ENCODE results near the gene GSX1. TPM values are rescaled to one million over a fixed set of nuclear protein-coding genes. Genes with fewer than 3 reads are reported as not detected.

Gene GSX1
- total and polyA plus RNA-seq, 2 donors (not counting 1 experiment from before 2014, with no cell fraction given) = not detected

GRCh38 chr13:27772651-27773425, 19.4 kb upstream of the GSX1 start:
- H3K79me2 ChIP-seq (ENCODE audit: control insufficient read depth, insufficient read depth, low read length) = no peaks in the 10 kb centered on the region
- no peak overlapping the region for H3K27ac ChIP-seq (ENCODE audit: insufficient read depth, low read length)
- DNase-seq (ENCODE audit: low read depth in 2 of 2) = no peak
- no peak overlapping the region for H3K4me3 ChIP-seq (replicated peaks in 1 of 4; ENCODE audit: control extremely low read depth in 1 of 4, insufficient read depth in 1 of 4, low read depth in 3 of 4, low read length in 4 of 4)
- H3K4me2 ChIP-seq (ENCODE audit: extremely low read depth, insufficient read depth, low read length) = no peak overlapping the region
- H3K27me3 ChIP-seq (ENCODE audit: control insufficient read depth, insufficient read depth, low read length) = no peaks in the 10 kb centered on the region
- no peaks in the 10 kb centered on the region for H3K4me1 ChIP-seq (ENCODE audit: control insufficient read depth, extremely low read depth, insufficient read depth, low read length)
- H2AFZ ChIP-seq (ENCODE audit: low read length) = no peak overlapping the region
- no peaks in the 10 kb centered on the region for H4K20me1 ChIP-seq (ENCODE audit: control insufficient read depth, extremely low read depth, insufficient read depth, low read length)
- TF ChIP-seq EZH2 (IDR thresholded peaks at IDR 0.05; ENCODE audit: low read length, missing control alignments) (no peak), CTCF (conservative IDR thresholded peaks at IDR 0.05 in 1 of 2, IDR thresholded peaks at IDR 0.05 in 1 of 2; ENCODE audit: low read depth in 1 of 2, low read length in 2 of 2) (no peak)
- no peaks in the 10 kb centered on the region for H3K36me3 ChIP-seq (ENCODE audit: control insufficient read depth, insufficient read depth, low read length)
- no peaks in the 10 kb centered on the region for H3K9me3 ChIP-seq (ENCODE audit: control insufficient read depth, insufficient read depth, low read depth, low read length)
- H3K9ac ChIP-seq (ENCODE audit: insufficient read depth, low read length) = no peak overlapping the region

DNA sequence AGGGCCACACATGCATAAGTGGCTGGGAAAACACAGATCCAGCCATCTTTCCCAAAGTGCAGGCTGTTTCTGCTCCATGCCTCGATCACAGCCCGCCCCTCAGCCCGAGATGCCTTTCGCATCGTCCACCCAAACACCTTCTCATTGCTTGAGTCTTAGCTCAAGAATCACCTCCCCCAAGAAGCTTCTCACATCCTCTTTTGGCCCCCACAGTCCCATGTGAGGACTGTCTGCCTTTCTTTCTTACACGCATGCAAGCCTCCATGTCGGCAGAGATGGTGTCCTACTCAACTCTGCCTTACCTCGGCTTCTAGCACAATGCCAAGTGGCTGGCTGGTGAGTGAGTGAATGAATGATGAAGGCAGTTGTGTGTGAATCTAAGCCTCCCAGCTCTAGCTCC, 18.1 kb upstream of the GSX1 start:
- H3K4me1 ChIP-seq (ENCODE audit: control insufficient read depth, extremely low read depth, insufficient read depth, low read length) = no peaks in the 10 kb centered on the region
- H4K20me1 ChIP-seq (ENCODE audit: control insufficient read depth, extremely low read depth, insufficient read depth, low read length) = no peaks in the 10 kb centered on the region
- no peaks in the 10 kb centered on the region for H3K79me2 ChIP-seq (ENCODE audit: control insufficient read depth, insufficient read depth, low read length)
- H2AFZ ChIP-seq (ENCODE audit: low read length) = no peak overlapping the region
- H3K9ac ChIP-seq (ENCODE audit: insufficient read depth, low read length) = no peak overlapping the region
- H3K4me2 ChIP-seq (ENCODE audit: extremely low read depth, insufficient read depth, low read length) = no peak overlapping the region
- DNase-seq (ENCODE audit: low read depth in 2 of 2) = no peak
- TF ChIP-seq EZH2 (IDR thresholded peaks at IDR 0.05; ENCODE audit: low read length, missing control alignments) = no peak
- TF ChIP-seq CTCF (conservative IDR thresholded peaks at IDR 0.05 in 1 of 2, IDR thresholded peaks at IDR 0.05 in 1 of 2; ENCODE audit: low read depth in 1 of 2, low read length in 2 of 2) = no peak
- H3K9me3 ChIP-seq (ENCODE audit: control insufficient read depth, insufficient read depth, low read depth, low read length) = no peaks in the 10 kb centered on the region
- H3K36me3 ChIP-seq (ENCODE audit: control insufficient read depth, insufficient read depth, low read length) = no peaks in the 10 kb centered on the region
- H3K27me3 ChIP-seq (ENCODE audit: control insufficient read depth, insufficient read depth, low read length) = no peaks in the 10 kb centered on the region
- no peak overlapping the region for H3K27ac ChIP-seq (ENCODE audit: insufficient read depth, low read length)
- H3K4me3 ChIP-seq (replicated peaks in 1 of 4; ENCODE audit: control extremely low read depth in 1 of 4, insufficient read depth in 1 of 4, low read depth in 3 of 4, low read length in 4 of 4) = no peak overlapping the region

DNA sequence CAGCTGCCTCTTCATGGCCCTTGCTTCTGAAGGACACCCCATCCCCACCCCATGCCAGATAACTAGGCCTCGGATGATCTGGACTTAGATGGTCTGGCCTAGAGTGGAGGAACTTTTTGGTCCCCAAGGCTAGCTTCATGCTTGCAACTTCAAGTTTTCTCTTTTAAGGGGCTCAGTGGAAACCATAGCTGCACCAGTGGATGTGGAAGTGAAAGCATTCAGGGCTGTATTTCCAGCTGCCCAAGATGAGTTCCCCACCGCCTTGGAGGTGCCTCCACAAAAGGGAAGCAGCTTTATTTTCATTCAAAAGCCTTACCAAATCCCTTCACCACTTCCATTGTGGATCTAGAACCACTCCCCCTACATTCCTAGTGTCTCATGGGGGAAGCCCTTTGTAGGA, 17.6 kb upstream of the GSX1 start:
- H3K4me1 ChIP-seq (ENCODE audit: control insufficient read depth, extremely low read depth, insufficient read depth, low read length) = no peaks in the 10 kb centered on the region
- H2AFZ ChIP-seq (ENCODE audit: low read length) = no peak overlapping the region
- H3K79me2 ChIP-seq (ENCODE audit: control insufficient read depth, insufficient read depth, low read length) = no peaks in the 10 kb centered on the region
- H3K27ac ChIP-seq (ENCODE audit: insufficient read depth, low read length) = no peak overlapping the region
- H3K4me2 ChIP-seq (ENCODE audit: extremely low read depth, insufficient read depth, low read length) = no peak overlapping the region
- H3K27me3 ChIP-seq (ENCODE audit: control insufficient read depth, insufficient read depth, low read length) = no peaks in the 10 kb centered on the region
- H4K20me1 ChIP-seq (ENCODE audit: control insufficient read depth, extremely low read depth, insufficient read depth, low read length) = no peaks in the 10 kb centered on the region
- H3K9me3 ChIP-seq (ENCODE audit: control insufficient read depth, insufficient read depth, low read depth, low read length) = no peaks in the 10 kb centered on the region
- no peak overlapping the region for H3K9ac ChIP-seq (ENCODE audit: insufficient read depth, low read length)
- no peak for DNase-seq (ENCODE audit: low read depth in 2 of 2)
- no peaks in the 10 kb centered on the region for H3K36me3 ChIP-seq (ENCODE audit: control insufficient read depth, insufficient read depth, low read length)
- TF ChIP-seq CTCF (conservative IDR thresholded peaks at IDR 0.05 in 1 of 2, IDR thresholded peaks at IDR 0.05 in 1 of 2; ENCODE audit: low read depth in 1 of 2, low read length in 2 of 2) (no peak), EZH2 (IDR thresholded peaks at IDR 0.05; ENCODE audit: low read length, missing control alignments) (no peak)
- no peak overlapping the region for H3K4me3 ChIP-seq (replicated peaks in 1 of 4; ENCODE audit: control extremely low read depth in 1 of 4, insufficient read depth in 1 of 4, low read depth in 3 of 4, low read length in 4 of 4)
